Fibroblast of the aortic adventitia (primary cell): ENCODE data around the gene ABCB10. TPM values are rescaled to one million over a fixed set of nuclear protein-coding genes. Genes with fewer than 3 reads are reported as not detected.

Source experiments
- DNase-seq: peaks from one replicate; pipeline ENCODE4 v3.0.0-alpha.2; 2010; ENCODE audit warnings: low read depth
- H3K4me3 ChIP-seq: 2 replicates; pipeline ENCODE4 v1.5.1; 2011; ENCODE audit warnings: low read depth, mild to moderate bottlenecking, control low read depth, low read length, moderate library complexity
- CTCF ChIP-seq: IDR thresholded peaks from 2 replicates; pipeline ENCODE4 v1.5.1; 2011; ENCODE audit warnings: mild to moderate bottlenecking, low read length, control low read depth, inconsistent platforms; ENCODE audit not compliant: insufficient read depth
- total RNA-seq: library from RNA; depleted of rRNA; stranded (reverse); fragments of >200 nt; gene quantifications from 2 replicates; pipeline ENCODE4 v1.2.3, GENCODE V29; 2012; ENCODE audit warnings: low replicate concordance

Gene ABCB10
- total RNA-seq, 1 donor = 16.8 TPM

- DNase-seq = no peak
These were observed 11.0 kb downstream of the ABCB10 start for GRCh38 chr1:229547542-229547941.

GRCh38 chr1:229544587-229544986 lies 13.9 kb downstream of the ABCB10 start:
- no peak for DNase-seq
- no peak for TF ChIP-seq CTCF

More at GRCh38 chr1:229547542-229547941, 11.0 kb downstream of the ABCB10 start:
- no peak for TF ChIP-seq CTCF
- H3K4me3 ChIP-seq = no peak overlapping the region

DNA sequence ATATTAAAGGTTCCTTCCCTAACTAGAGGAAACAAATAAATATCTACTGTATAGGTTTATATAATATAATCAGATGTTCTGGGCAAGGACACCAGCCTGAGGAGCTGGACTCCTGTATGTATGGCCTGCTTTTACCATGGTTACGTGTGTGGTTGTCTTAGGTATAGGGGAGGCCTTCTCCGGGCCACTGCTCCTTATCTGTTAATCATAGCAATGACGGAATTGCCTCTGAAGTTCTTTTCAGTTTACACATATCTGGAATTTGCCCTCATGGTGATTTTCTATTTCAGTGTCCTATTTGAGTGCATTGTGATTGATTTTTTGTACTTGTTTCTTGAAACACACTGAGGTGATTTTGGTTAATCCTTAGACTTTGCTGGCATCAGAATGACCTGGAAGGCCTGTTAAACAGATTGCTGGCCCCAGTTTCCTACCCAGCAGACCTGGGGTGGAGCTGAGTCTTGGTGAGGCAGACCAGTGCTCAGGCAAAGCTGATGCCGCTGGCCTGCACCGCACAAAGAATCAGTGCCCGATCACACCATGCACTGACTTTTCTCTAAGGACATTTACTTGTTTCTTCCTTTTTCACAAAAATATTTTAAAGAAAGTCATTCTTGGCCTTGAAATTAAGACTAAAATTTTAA lies 18.5 kb downstream of the ABCB10 start:
- DNase-seq = no peak
- H3K4me3 ChIP-seq = no peak overlapping the region
- no peak for TF ChIP-seq CTCF

More at GRCh38 chr1:229544587-229544986, 13.9 kb downstream of the ABCB10 start:
- no peak overlapping the region for H3K4me3 ChIP-seq

DNA sequence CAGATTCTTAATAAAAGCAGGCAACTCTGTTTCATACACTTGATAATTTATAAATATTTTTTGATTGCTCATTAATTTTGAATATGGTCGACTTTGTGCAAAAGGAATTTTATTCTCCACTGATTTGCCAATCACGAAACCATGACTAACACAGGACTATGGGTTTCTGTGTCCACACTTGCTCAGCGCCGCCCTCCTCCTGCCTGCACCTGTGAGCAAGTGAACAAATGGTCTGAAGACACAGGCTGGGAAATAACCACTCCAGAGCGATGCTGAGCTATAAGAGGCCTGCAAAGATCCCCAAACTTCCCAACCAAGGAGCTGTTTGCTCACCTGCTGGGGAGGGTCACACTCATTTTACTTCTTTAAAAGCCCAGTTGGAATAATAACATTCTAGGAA lies 19.6 kb downstream of the ABCB10 start:
- H3K4me3 ChIP-seq = no peak overlapping the region
- no peak for DNase-seq
- no peak for TF ChIP-seq CTCF

- DNase-seq = no peak
- TF ChIP-seq CTCF = no peak
- no peak overlapping the region for H3K4me3 ChIP-seq
These were observed 20.6 kb downstream of the ABCB10 start for GRCh38 chr1:229537894-229538293.

DNA sequence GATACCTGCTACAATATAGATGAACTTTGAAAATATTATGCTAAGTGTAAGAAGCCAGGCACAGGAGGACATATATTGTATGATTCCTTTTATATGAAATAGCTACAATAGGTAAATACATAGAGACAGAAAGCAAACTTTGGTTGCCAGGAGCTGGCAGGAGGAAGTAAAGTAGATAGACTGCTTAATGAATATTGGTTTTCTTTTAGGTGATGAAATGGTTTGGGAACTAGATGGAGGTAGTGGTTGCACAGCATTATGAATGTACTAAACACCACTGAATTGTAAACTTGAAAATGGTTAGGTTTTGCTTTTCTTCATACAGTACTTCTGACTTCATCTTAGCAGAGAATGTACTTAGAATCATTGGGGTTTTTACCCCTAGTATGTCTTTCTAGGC lies 21.5 kb downstream of the ABCB10 start:
- TF ChIP-seq CTCF = no peak
- DNase-seq = no peak
- no peak overlapping the region for H3K4me3 ChIP-seq

DNA sequence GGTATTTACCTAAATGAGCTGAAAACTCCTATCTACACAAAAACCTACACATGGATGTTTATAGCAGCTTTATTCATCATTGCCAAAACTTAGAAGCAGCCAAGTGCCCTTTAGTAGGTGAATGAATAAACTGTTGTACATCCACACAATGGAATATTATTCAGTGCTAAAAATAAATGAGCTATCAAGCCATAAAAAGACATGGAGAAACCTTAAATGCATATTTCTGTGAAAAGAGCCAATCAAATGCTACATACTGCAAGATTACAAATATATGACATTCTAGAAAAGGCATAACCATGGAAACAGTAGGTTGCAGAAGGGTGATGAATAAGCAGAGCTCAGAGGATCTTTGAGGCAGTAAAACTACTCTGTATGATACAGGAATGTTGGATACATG lies 23.3 kb downstream of the ABCB10 start:
- TF ChIP-seq CTCF = no peak
- no peak for DNase-seq
- no peak overlapping the region for H3K4me3 ChIP-seq
